CD14-positive monocyte (primary cell): Measurements from ENCODE around the gene DOK6. TPM values are rescaled to one million over a fixed set of nuclear protein-coding genes. Genes with fewer than 3 reads are reported as not detected.

ENCODE experiments used
- DNase-seq, 3 donors: peaks; one replicate each; pipeline ENCODE4 v3.0.0-alpha.2; 2011 to 2022
- H2AFZ ChIP-seq: 2 replicates; pipeline ENCODE4 v1.6.0; 2012; ENCODE audit warnings: mild to moderate bottlenecking, low read depth, low read length, inconsistent platforms; ENCODE audit not compliant: insufficient read depth, poor library complexity, severe bottlenecking
- H3K27ac ChIP-seq, 2 donors: 1 replicate in 1 of 2; 2 replicates in 1 of 2; pipeline ENCODE4 v1.5.1; 2012 to 2013; ENCODE audit warnings: low read length in 2 of 2, control low read depth in 1 of 2, inconsistent platforms in 1 of 2, low read depth in 1 of 2, mild to moderate bottlenecking in 1 of 2
- H3K27me3 ChIP-seq, 2 donors: one replicate each; pipeline versions ENCODE4 v1.6.0 to v1.6.1; 2011 to 2013; ENCODE audit warnings: low read length in 2 of 2; ENCODE audit not compliant: control insufficient read depth in 2 of 2, insufficient read depth in 2 of 2
- H3K36me3 ChIP-seq, 2 donors: replicated peaks in 1 of 2; 1 replicate in 1 of 2; 2 replicates in 1 of 2; pipeline versions ENCODE4 v1.5.1 to v1.6.1; 2012 to 2013; ENCODE audit warnings: low read length in 2 of 2, control low read depth in 1 of 2, inconsistent platforms in 1 of 2, mild to moderate bottlenecking in 1 of 2; ENCODE audit not compliant: insufficient read depth in 2 of 2, control insufficient read depth in 1 of 2
- H3K4me1 ChIP-seq, 2 donors: 1 replicate in 1 of 2; 2 replicates in 1 of 2; pipeline versions ENCODE4 v1.5.1 to v1.6.1; 2012 to 2013; ENCODE audit warnings: low read length in 2 of 2, control low read depth in 1 of 2, inconsistent platforms in 1 of 2, mild to moderate bottlenecking in 1 of 2, moderate library complexity in 1 of 2; ENCODE audit not compliant: insufficient read depth in 2 of 2, control insufficient read depth in 1 of 2
- H3K4me2 ChIP-seq: replicated peaks from 2 replicates; pipeline ENCODE3; 2012; ENCODE audit warnings: low read length, moderate library complexity, mild to moderate bottlenecking; ENCODE audit not compliant: poor library complexity, severe bottlenecking; ENCODE audit errors: extremely low read depth
- H3K4me3 ChIP-seq, 3 experiments: fragments of 200-600 bp in 1 of 3; sonication (generic) in 1 of 3; replicated peaks in 1 of 3; 1 replicate in 2 of 3; 2 replicates in 1 of 3; pipeline ENCODE4 v1.5.1; 2011 to 2013; ENCODE audit warnings: low read length in 3 of 3, mild to moderate bottlenecking in 3 of 3, control low read depth in 2 of 3, low read depth in 2 of 3, inconsistent platforms in 1 of 3, moderate library complexity in 1 of 3
- H3K79me2 ChIP-seq: 2 replicates; pipeline ENCODE4 v1.6.0; 2012; ENCODE audit warnings: mild to moderate bottlenecking, control low read depth, inconsistent platforms, low read length, moderate library complexity; ENCODE audit not compliant: insufficient read depth
- H3K9ac ChIP-seq: 2 replicates; pipeline ENCODE4 v1.6.0; 2017; ENCODE audit warnings: low read length, mild to moderate bottlenecking; ENCODE audit not compliant: insufficient read depth, poor library complexity, severe bottlenecking
- H3K9me3 ChIP-seq, 2 donors: replicated peaks in 1 of 2; 1 replicate in 1 of 2; 2 replicates in 1 of 2; pipeline versions ENCODE4 v1.5.1 to v1.6.1; 2012 to 2013; ENCODE audit warnings: low read length in 2 of 2, control low read depth in 1 of 2; ENCODE audit not compliant: control insufficient read depth in 1 of 2, insufficient read depth in 1 of 2
- H4K20me1 ChIP-seq: 2 replicates; pipeline ENCODE4 v1.6.0; 2012; ENCODE audit warnings: mild to moderate bottlenecking, low read length, control low read depth, moderate library complexity; ENCODE audit not compliant: insufficient read depth
- H3K27ac Mint-ChIP-seq, 7 donors: one replicate each; pipeline ENCODE4 v1.8.0; 2020; ENCODE audit warnings: mild to moderate bottlenecking in 7 of 7, mixed read lengths in 7 of 7, moderate library complexity in 6 of 7, inconsistent platforms in 2 of 7
- H3K27me3 Mint-ChIP-seq, 3 donors: one replicate each; pipeline ENCODE4 v1.8.0; 2021 to 2022; ENCODE audit warnings: low read depth in 3 of 3, mild to moderate bottlenecking in 3 of 3, mixed read lengths in 3 of 3, moderate library complexity in 3 of 3, inconsistent platforms in 1 of 3
- H3K36me3 Mint-ChIP-seq, 2 donors: one replicate each; pipeline ENCODE4 v1.8.0; 2020; ENCODE audit warnings: mixed read lengths in 2 of 2, inconsistent platforms in 1 of 2, mild to moderate bottlenecking in 1 of 2
- H3K4me1 Mint-ChIP-seq: one replicate; pipeline ENCODE4 v1.8.0; 2020; ENCODE audit warnings: mild to moderate bottlenecking, mixed read lengths
- H3K4me3 Mint-ChIP-seq, 2 donors: one replicate each; pipeline ENCODE4 v1.8.0; 2020; ENCODE audit warnings: mild to moderate bottlenecking in 2 of 2, mixed read lengths in 2 of 2, moderate library complexity in 1 of 2
- H3K9me3 Mint-ChIP-seq, 7 donors: one replicate each; pipeline ENCODE4 v1.8.0; 2020 to 2022; ENCODE audit warnings: mixed read lengths in 7 of 7, mild to moderate bottlenecking in 6 of 7, moderate library complexity in 6 of 7, inconsistent platforms in 2 of 7
- WGBS: methylation state at CpG from one replicate; pipeline ENCODE4 v1.1.5; 2013; ENCODE audit warnings: missing lambda C conversion rate; ENCODE audit not compliant: insufficient coverage; 5-methylcytosine and 5-hydroxymethylcytosine counted together
- intact Hi-C, 2 donors: fragments of 100-400 bp; cut with micrococcal nuclease; formaldehyde crosslinking; loops; one replicate each; pipeline versions ENCODE4 v1.15.0 to v1.15.1; 2023
- polyA plus RNA-seq, 3 donors: library from polyadenylated mRNA; depleted of rRNA in 1 of 3; unstranded in 2 of 3; stranded (reverse) in 1 of 3; fragments of 300-500 nt in 2 of 3; fragments of >200 nt in 1 of 3; fragmentation: Illumina TruSeq in 2 of 3; gene quantifications; 1 replicate in 2 of 3; 2 replicates in 1 of 3; pipeline ENCODE4 v1.2.3, GENCODE V29; 2012 to 2021
- TF ChIP-seq, protein P1 (sequence below): fragments of 200-600 bp; IDR thresholded peaks from one replicate; pipeline ENCODE4 v1.8.0; 2022; ENCODE audit warnings: antibody characterized with exemption, mild to moderate bottlenecking

The DOK6 gene
- polyA plus RNA-seq, 3 donors, result not detected

DNA sequence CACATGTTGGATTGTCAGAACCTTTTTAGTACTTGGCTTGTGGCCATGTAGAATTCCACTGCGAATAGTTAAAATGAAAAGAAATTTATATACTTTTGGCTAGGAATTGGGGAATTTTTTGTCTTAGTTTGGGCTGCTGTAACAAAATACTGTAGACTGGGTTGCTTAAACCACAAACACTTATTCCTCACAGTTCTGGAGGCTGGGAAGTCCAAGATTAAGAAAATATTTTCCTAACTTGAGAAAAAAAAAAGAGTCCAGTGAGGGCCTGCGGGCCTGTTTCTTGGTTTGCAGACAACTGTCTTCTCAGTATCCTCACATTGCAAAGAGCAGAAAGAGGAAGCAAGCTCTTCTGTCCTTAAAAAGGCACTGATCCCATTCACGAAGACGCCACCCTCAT lies 465.1 kb downstream of the DOK6 start:
- no peaks in the 10 kb centered on the region for H3K36me3 ChIP-seq
- H2AFZ ChIP-seq, result no peak overlapping the region
- TF ChIP-seq, protein P1, sequence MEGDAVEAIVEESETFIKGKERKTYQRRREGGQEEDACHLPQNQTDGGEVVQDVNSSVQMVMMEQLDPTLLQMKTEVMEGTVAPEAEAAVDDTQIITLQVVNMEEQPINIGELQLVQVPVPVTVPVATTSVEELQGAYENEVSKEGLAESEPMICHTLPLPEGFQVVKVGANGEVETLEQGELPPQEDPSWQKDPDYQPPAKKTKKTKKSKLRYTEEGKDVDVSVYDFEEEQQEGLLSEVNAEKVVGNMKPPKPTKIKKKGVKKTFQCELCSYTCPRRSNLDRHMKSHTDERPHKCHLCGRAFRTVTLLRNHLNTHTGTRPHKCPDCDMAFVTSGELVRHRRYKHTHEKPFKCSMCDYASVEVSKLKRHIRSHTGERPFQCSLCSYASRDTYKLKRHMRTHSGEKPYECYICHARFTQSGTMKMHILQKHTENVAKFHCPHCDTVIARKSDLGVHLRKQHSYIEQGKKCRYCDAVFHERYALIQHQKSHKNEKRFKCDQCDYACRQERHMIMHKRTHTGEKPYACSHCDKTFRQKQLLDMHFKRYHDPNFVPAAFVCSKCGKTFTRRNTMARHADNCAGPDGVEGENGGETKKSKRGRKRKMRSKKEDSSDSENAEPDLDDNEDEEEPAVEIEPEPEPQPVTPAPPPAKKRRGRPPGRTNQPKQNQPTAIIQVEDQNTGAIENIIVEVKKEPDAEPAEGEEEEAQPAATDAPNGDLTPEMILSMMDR, result no peak
- no peaks in the 10 kb centered on the region for H3K4me1 ChIP-seq
- H3K4me3 Mint-ChIP-seq, result no peak overlapping the region
- no peaks in the 10 kb centered on the region for H3K27me3 ChIP-seq
- H3K9me3 Mint-ChIP-seq, result peaks cover 0 to 3% (median 0%) of the 10 kb centered on the region in 7 donors
- H4K20me1 ChIP-seq, result no peaks in the 10 kb centered on the region
- no peak overlapping the region for H3K27ac Mint-ChIP-seq
- no peak overlapping the region for H3K4me2 ChIP-seq
- H3K36me3 Mint-ChIP-seq, result no peaks in the 10 kb centered on the region
- peaks cover 0 to 6% (median 0%) of the 10 kb centered on the region in 3 donors for H3K27me3 Mint-ChIP-seq
- no peaks in the 10 kb centered on the region for H3K79me2 ChIP-seq
- no peak overlapping the region for H3K4me3 ChIP-seq
- no peaks in the 10 kb centered on the region for H3K4me1 Mint-ChIP-seq
- DNase-seq, result no peak
- no CpG with 5 or more reads among the region's 4 CpGs for WGBS
- no peak overlapping the region for H3K27ac ChIP-seq
- intact Hi-C loops, result no loop called here
- H3K9ac ChIP-seq, result no peak overlapping the region
- H3K9me3 ChIP-seq, result no peaks in the 10 kb centered on the region

- no peaks in the 10 kb centered on the region for H3K79me2 ChIP-seq
- H3K4me3 Mint-ChIP-seq, result no peak overlapping the region
- H3K4me3 ChIP-seq, result no peak overlapping the region
- H3K27ac ChIP-seq, result no peak overlapping the region
- no peak for DNase-seq
- H3K27me3 ChIP-seq, result no peaks in the 10 kb centered on the region
- H3K4me2 ChIP-seq, result no peak overlapping the region
- peaks cover 0 to 6% (median 0%) of the 10 kb centered on the region in 3 donors for H3K27me3 Mint-ChIP-seq
- WGBS, result no CpG with 5 or more reads among the region's 4 CpGs
- H3K9ac ChIP-seq, result no peak overlapping the region
- H4K20me1 ChIP-seq, result no peaks in the 10 kb centered on the region
- H3K4me1 ChIP-seq, result no peaks in the 10 kb centered on the region
- no peaks in the 10 kb centered on the region for H3K36me3 ChIP-seq
- no peaks in the 10 kb centered on the region for H3K36me3 Mint-ChIP-seq
- peaks cover 0 to 3% (median 0%) of the 10 kb centered on the region in 7 donors for H3K9me3 Mint-ChIP-seq
- H3K27ac Mint-ChIP-seq, result no peak overlapping the region
- no peaks in the 10 kb centered on the region for H3K4me1 Mint-ChIP-seq
- intact Hi-C loops, result no loop called here
- no peaks in the 10 kb centered on the region for H3K9me3 ChIP-seq
- TF ChIP-seq, protein P1, result no peak
- no peak overlapping the region for H2AFZ ChIP-seq
Observed at GRCh38 chr18:69866212-69866611, 465.5 kb downstream of the DOK6 start.
